K562 (cell line): Measurements from ENCODE around the gene UTP4. TPM values are rescaled to one million over a fixed set of nuclear protein-coding genes. Genes with fewer than 3 reads are reported as not detected.
A peak's percentile ranks its signal among the peaks of the same experiment; 100 is the strongest.

Source experiments
- CAMTA2 ChIP-seq: fragments of 250-450 bp; sonication (Bioruptor Pico); conservative IDR thresholded peaks from 2 replicates; pipeline ENCODE4 v1.5.1; 2022
- CREB3 ChIP-seq: fragments of 450-650 bp; conservative IDR thresholded peaks from 2 replicates; pipeline ENCODE4 v1.6.1; 2016; ENCODE audit warnings: missing genetic modification characterization, low read depth, mild to moderate bottlenecking, missing compliant biosample characterization, moderate library complexity
- ELF4 ChIP-seq: fragments of 450-650 bp; formaldehyde crosslinking; IDR thresholded peaks from 2 replicates; pipeline ENCODE4 v1.4.0; 2022; ENCODE audit warnings: missing genetic modification characterization
- NBN ChIP-seq: fragments of 450-650 bp; IDR thresholded peaks from 2 replicates; pipeline ENCODE4 v1.6.1; 2016; ENCODE audit warnings: low read depth, mild to moderate bottlenecking
- ZBTB33 ChIP-seq: sonication (generic); formaldehyde crosslinking; IDR thresholded peaks from 2 replicates; pipeline ENCODE4 v1.8.1; 2023; ENCODE audit warnings: mild to moderate bottlenecking, missing genetic modification reagents
- ZBTB40 ChIP-seq, 2 experiments: fragments of 450-650 bp in 1 of 2; sonication (generic) in 1 of 2; formaldehyde crosslinking in 1 of 2; IDR thresholded peaks; 2 replicates each; pipeline versions ENCODE4 v1.7.1 to v1.9.0; 2016 to 2022; ENCODE audit warnings: inconsistent platforms in 1 of 2, mild to moderate bottlenecking in 1 of 2, missing genetic modification reagents in 1 of 2
- ZNF77 ChIP-seq: fragments of 250-450 bp; sonication (Bioruptor Pico); IDR thresholded peaks from 2 replicates; pipeline ENCODE4 v1.5.0; 2020
- polyA plus RNA-seq, 8 experiments: library from polyadenylated mRNA; depleted of rRNA in 4 of 8; stranded (reverse) in 5 of 8; unstranded in 3 of 8; fragments of >200 nt; fragmentation: Nextera tagmentation in 2 of 8; fragmentation: Illumina TruSeq in 1 of 8; extraction: Ambion mirVana in 2 of 8; extraction: Trizol in 1 of 8; gene quantifications; 2 replicates each; pipeline versions ENCODE4 v1.2.1 to v1.2.3, GENCODE V29; 2011 to 2014; ENCODE audit warnings: inconsistent platforms in 1 of 8, missing spikeins in 1 of 8
- total RNA-seq, 7 experiments: library from RNA; depleted of rRNA in 6 of 7; stranded (reverse); fragments of >200 nt in 6 of 7; fragmentation: Illumina TruSeq in 2 of 7; extraction: Trizol in 2 of 7; gene quantifications; 2 replicates each; pipeline versions ENCODE4 v1.2.1 to v1.2.3, GENCODE V29; 2011 to 2021; ENCODE audit warnings: low replicate concordance in 1 of 7

UTP4 gene
- total and polyA plus RNA-seq, 9 of the 15 experiments (the other 6 are each of a cell fraction or from before 2014, with no cell fraction given): 46.1 to 203 (median 145) TPM

- TF ChIP-seq ELF4 (CRISPR knock-in tag) (peak; percentile 31; the same call in 1 of the 2 replicates), CAMTA2 (CRISPR knock-in tag) (no peak), ZBTB33 (no peak), NBN (0 out of 2 replicates have a peak, but pooled peaks have one; percentile 23), ZNF77 (CRISPR knock-in tag) (no peak), CREB3 (tag) (no peak), ZBTB40 (IDR thresholded peaks at IDR 0.05) (peak; percentile 92), ZBTB40 (CRISPR knock-in tag; IDR thresholded peaks at IDR 0.05) (no peak)
These were observed at the start of gene UTP4, which contains the start of gene CHTF8 (continued) for GRCh38 chr16:69132424-69133252.
